Measurements from ENCODE around the gene UAP1. TPM values are rescaled to one million over a fixed set of nuclear protein-coding genes. Genes with fewer than 3 reads are reported as not detected.

Gene UAP1
- total RNA-seq, 1 experiment from 2014 or later: 26.9 TPM

- Histone ChIP-seq H3K56ac (ENCODE audit: insufficient read length, low read depth, low read length) (no peak overlapping the region), H3K4me1 (ENCODE audit: insufficient read depth, low read length) (no peaks in the 10 kb centered on the region; the same call in 1 of the 2 replicates), H3K23ac (ENCODE audit: insufficient read length, low read depth, low read length) (no peak overlapping the region), H3K27ac (ENCODE audit: insufficient read length, low read depth, low read length) (no peak overlapping the region), H3T11ph (ENCODE audit: low read length) (no peak overlapping the region), H2BK12ac (ENCODE audit: insufficient read length, low read depth, low read length) (no peak overlapping the region), H3K9ac (ENCODE audit: extremely low read depth, insufficient read length, low read length) (no peak overlapping the region), H3K27me3 (ENCODE audit: insufficient read depth, low read length) (no peaks in the 10 kb centered on the region), H2BK5ac (ENCODE audit: insufficient read length, low read length) (no peak overlapping the region), H2BK120ac (ENCODE audit: low read depth, low read length, poor library complexity, severe bottlenecking) (no peak overlapping the region), H3K9me3 (ENCODE audit: control insufficient read depth, low read depth, low read length) (no peaks in the 10 kb centered on the region), H3K79me1 (ENCODE audit: insufficient read depth, low read depth, low read length, poor library complexity, severe bottlenecking) (peaks cover 3% of the 10 kb centered on the region), H3K18ac (ENCODE audit: insufficient read length, low read depth, low read length) (no peak overlapping the region), H4K91ac (ENCODE audit: insufficient read length, low read depth, low read length) (no peak overlapping the region), H4K5ac (ENCODE audit: insufficient read length, low read depth, low read length) (no peak overlapping the region), H3K4me2 (ENCODE audit: insufficient read depth, insufficient read length, low read length) (no peak overlapping the region), H2AK5ac (ENCODE audit: insufficient read length, low read length) (no peak overlapping the region), H4K8ac (replicated peaks; ENCODE audit: insufficient read length, low read depth, low read length) (no peak overlapping the region), H2BK15ac (ENCODE audit: low read depth, low read length) (no peak overlapping the region), H3K79me2 (ENCODE audit: insufficient read depth, low read length) (no peaks in the 10 kb centered on the region; the same call in 1 of the 2 replicates), H4K20me1 (ENCODE audit: control insufficient read depth, insufficient read depth, insufficient read length) (peaks cover 2% of the 10 kb centered on the region), H2AFZ (ENCODE audit: low read length) (no peak overlapping the region), H3K4ac (ENCODE audit: low read depth, low read length) (no peak overlapping the region), H2BK20ac (ENCODE audit: low read depth, low read length, poor library complexity, severe bottlenecking) (no peak overlapping the region), H3K23me2 (ENCODE audit: insufficient read length, low read depth, low read length, poor library complexity, severe bottlenecking) (peaks cover 5% of the 10 kb centered on the region), H3K14ac (ENCODE audit: insufficient read depth, low read length) (no peak overlapping the region)
- TF ChIP-seq CTCF (conservative IDR thresholded peaks at IDR 0.05): no peak
- no peak for DNase-seq
- Mint-ChIP-seq H3K9me3 (no peaks in the 10 kb centered on the region), H3K4me3 (no peak overlapping the region), H3K27ac (peak overlapping the region in 1 of 3 experiments; percentile 73; a peak in 1 of 7 replicates), H3K27me3 (ENCODE audit: low read depth) (peaks cover 4% of the 10 kb centered on the region), H3K36me3 (ENCODE audit: insufficient read depth in 1 of 3, low read depth in 3 of 3) (peaks cover 4 to 16% (median 4%) of the 10 kb centered on the region in 3 experiments; a peak in 4 of 7 replicates), H3K4me1 (peaks cover 18 to 19% of the 10 kb centered on the region in 2 experiments)
- no CpG with 5 or more reads among the region's 5 CpGs for WGBS (ENCODE audit: extremely low coverage, insufficient read length, low lambda C conversion rate)
Observed at GRCh38 chr1:162564762-162565218, 3.3 kb downstream of the UAP1 start.

Measured in H9 (cell line).